Measurements from ENCODE around the gene PDE6B.
"Not testable (repeated sequence)": the region's sequence is repeated elsewhere in the genome, so short reads cannot be mapped to it uniquely, and the experiment has no call there.

Gene PDE6B

DNA sequence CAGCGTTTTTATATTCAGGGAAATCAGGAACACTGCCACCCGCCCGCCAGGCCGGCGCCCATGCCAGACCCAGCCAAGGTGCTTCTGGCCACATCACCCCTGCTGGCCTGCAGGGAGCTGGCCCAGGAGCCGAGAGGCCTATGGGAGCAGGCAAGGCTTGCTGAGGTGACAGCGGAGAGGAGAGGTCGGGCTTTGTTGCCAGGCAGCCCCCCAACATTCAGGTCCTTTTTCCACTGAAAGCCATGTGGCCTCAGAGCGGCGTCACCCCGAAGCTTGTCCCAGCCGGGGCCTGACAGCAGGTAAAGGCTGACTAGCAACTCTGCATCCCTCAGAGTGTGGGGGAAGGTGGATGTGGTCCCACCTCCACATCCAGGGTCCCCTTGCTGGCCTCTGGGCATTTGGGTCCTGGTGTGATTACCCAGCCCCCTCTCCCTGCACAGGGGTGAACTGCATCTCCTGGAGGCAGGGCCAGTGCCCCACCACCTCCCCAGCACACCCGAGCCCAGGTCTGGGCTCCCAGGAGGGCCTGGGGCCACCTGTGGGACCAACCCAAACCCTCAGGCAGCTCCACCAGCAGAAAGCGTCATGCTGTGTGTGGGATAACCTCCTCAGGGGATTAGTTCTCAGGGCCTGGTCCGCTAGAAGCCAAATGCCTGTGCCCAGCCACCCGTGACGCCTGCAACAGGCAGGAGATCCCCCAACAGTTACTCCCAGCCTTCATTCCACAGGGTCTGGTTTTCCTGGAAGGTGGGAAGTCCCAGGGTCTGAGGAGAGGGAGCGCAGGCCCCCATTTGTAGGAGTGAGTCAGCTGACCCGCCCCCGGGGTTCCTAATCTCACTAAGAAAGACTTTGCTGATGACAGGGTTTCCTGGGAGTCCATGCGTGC is at the start of gene PDE6B:
PDE6B (plus strand) TSS at position 869 of the 886 bp plus-strand sequence. CDS start 54 bp downstream, outside the sequence.
- DNase-seq, result no peak

DNA sequence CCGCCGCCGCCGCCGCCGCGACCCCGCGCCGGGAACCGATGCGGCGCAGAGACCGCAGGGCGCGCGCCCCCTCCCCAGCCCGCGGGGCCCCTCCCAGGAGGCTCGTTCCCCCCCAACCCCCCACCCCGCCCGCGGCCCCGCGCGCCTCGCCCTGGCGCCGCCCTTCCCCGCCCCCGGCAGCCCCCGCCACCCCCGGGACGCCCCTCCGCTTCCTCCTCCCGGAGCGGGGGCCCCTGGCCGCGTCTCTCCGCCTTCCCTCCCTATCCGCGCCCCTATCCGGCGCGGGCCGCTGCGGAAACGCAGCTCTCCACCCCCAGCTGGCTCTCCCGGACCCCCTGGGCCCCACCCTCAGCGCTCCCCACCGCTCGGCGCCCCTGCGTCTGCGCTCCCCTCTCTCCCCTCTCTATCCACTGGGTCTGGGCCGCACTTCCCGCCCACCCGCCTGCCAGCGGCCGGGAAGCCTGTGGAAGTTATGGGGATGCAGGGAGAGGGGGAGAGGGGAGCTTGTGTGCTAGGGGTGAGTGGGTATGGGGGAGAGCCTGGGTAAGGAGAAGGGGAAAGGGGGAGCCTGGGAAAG is 49.0 kb upstream of the PDE6B start, which contains the start of gene TMEM271:
TMEM271 (minus strand) TSS at position 51 of the 577 bp plus-strand sequence. CDS start 233 bp downstream, outside the sequence.
- no peak for DNase-seq

DNA sequence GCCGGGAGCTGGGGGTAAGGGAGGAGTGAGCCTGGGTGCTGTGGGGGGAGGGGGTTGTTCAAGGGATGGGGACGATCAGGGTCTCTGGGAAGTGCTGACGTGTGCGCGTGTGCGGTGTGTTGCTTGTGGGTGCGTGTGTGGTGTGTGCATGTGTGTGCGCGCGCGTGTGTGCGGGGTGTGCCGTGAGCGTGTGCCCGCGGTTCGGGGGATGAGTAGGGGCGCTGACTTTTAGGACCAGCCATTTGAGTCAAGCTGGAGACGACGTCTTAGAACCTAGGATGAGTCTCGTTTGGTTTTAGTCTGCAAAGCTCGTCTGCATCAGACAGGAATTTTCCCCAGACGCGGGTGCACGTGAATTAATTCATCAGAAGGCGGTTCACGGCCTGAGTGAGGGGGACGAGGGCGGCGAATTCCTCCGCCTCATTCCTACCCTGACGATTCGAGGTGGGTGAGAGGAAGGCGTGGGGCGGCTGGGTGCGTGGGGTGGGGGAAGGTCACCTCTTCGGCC is 48.3 kb upstream of the PDE6B start:
- DNase-seq, result no peak

DNA sequence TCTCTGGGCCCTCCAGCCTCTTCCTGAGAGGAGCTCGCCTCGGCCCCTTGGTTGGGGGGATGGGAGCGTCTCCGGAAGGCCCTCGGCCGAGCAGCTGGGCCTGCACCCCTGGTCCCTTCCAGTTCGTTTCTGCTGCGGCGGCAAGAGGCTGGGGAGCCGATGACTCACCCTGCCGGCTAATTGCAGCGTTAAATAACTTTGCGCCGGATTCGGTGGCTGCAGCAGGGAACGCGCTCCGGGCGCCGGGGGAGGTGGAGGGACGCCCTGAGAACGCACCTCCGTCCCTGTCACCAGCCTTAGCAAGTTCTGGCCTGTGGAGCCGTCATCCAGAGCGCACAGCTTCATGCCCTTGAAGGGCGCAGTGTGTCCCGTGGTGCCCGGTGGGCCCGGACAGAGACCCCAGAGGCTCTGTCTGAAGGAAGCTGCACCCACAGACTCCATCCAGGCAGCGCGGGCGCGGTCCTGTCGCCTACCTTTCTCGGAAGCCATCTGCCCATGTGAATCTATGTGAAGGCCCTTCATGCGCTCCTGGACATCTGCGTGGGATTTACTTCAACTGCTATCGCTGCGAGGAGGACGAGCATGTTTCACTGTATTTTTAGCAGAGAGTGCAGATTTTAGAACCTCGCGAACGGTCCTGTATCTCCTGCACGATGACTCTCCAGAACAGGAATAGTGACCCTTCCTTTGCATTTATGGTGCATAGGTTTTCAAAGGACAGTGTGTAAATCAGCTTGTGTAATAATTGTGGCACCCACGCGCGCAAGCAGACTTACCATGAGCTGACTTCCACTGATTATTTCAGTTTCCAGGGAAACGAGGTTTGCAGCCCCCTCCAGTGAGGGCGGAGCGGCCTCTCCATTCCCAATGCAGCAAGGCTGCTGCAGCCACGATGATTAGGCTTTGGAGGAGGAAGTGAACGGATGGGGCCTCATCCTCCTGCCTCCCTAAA is 47.6 kb upstream of the PDE6B start:
- DNase-seq, result no peak

DNA sequence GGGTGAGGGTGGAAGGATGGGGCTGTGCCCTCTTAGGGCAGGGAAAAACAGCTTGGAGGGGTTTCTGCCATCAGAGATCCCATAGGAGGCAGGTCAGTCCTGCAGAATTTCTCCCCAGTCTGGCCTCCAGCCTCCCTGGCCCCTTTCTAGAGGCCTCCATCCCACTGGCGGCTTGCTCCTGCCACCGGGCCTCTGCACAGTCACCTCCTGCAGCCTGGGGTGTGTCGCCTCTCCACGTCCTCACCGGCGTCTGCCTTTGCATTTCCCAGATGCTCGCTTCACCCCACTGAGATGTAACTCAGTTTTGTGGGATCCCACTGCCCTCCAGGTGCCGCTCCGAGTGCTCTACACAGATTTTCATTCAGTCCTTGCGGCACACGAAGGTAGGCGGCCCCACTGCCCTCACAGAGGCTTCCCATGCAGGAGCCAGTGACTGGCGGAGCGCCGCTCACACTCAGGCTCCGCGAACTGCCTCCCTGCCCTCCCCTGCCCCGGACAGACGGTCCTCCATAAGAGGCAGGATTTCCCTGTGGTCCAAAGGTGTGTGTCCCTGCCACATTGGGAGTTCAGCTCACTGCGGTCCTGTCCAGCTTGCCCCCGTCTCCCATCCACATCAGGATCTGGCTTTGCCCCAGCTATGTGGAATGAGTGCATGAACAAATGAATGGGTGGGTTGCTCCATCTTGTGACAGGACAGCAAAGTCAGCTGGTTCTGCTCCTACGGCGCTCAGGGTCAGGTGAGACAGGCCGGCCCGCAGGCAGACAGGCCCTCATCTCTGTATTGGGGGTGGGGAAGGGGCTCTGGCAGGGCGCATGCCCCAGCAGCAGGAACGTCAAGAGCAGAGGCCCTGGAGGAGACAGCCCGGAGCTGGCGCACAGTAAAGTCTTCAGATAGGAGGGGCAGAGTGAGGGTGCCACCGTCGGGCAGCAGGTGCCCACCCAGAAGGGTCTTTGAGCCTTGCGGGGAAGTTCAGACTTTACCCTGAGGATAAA is 46.6 kb upstream of the PDE6B start:
- DNase-seq, result no peak

DNA sequence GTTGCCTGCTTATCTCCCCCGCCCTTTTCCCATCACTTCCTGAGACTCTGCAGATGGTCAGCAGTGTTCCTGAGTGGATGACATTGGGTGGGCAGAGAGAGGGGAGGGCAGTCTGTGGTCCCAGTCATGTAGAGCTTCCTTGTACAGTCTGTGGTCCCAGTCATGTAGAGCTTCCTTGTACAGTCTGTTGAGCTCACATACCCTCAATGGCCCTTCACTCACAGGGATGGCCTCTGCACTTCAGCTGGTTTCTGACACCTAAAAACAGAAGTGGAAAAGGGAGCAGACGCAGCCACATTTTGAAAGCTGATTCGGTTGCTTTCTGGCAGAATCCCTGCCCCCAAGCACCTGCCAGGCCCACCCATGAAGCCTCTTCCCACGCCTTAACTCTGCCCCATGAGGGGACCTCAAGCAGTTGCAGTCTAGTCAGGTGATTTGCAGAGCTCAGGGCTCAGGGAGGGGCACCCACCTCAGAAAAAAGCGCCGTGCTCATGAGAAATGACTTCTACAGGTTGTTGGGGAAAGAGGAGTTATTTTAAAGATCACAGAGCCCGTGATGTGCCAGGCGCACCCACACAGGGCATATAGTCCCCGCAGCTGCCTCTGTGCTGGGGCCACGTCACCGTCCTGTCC is 45.7 kb upstream of the PDE6B start:
- no peak for DNase-seq

DNA sequence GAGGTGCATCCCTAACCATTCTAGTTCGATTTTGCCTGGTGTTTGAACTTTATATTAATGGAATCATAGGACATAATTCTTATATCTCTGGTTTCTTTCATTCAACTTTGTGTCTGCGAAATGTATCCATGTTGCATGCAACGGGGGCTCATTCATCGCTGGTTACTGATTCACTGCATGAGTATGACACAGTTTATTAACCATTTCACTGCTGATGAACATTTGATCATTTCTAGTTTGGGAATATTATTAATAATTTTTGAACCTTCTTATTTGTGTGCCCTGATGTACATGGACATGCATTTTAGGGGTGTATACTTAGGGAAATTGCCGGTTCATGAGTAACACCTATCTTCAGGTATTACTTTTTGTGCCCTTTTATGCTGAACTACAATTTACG is 44.2 kb upstream of the PDE6B start:
- no peak for DNase-seq

DNA sequence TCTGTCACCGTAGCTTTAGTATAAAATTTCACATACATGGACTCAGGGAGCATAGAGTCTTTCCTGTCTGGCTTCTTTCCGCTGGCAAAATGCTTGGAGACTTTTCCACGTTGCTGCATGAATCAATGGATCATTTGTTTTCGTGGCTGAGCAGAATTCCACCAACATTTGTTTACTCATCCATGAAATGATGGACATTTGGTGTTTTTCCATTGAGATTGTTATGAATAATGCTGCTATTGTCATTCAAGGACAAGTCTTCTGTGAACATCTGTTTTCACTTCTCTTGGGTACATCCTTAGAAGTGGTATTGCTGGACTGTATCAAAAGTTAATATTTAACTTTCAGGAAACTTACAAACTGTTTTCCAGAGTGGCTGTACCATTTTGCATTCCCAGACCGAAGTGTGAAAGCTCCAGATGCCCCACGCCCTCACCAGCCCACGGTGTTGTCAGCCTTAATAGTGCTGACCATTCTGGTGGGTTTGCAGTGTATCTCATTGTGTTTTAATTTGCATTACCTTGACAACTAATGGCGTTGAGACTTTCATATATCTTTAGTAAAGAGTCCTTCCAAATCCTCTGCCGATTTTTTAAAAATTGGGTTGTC is 43.5 kb upstream of the PDE6B start:
- no peak for DNase-seq

DNA sequence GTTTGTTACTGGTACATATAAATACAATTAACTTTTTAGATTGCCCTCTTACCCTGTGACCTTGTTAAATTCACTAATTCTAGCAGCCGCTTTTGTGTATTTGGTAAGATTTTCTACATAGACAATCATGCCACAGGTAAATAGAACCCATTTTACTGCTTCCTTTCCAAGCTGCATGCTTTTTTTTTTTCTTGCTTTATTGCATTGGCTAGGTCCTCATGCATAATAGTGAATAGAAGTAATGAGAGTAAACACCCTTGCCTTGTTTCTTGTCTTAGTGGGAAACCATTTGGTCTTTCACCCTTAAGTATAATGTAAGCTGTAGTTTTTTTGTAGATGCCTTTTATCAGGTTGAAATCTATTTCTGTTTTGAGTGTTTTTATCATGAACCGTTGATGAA is 41.6 kb upstream of the PDE6B start:
- no peak for DNase-seq

DNA sequence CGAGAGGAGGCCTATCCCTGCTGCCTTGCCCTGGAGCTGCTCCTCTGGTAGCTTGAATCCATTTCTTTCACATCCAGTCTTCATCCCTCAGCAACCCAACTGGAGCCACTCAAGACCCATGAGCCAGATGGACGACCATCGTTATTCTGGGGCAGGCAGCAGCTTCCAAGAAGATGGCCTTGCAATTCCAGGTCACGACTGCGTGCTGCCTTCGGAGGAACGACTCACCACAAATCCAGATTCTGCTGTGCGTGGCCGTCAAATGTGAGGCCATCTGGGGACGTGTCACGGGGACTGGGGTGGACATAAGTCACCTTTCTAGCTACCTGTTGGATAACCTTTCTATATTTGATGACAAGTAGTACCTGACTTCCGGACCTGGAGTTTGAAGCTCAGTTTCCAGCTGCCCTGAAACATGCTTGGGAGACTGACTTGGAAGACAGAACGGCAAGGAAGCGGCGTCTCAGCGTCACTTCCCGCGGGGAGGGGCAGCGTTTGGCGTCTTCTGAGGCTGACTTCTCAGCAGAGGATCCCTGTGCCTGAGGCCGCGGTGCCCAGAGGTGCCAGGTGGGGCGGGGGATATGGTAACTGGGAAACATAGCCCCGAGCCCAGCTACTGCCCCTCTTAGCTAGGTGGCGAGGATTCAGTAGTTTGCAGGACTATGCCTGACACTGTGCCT is 37.6 kb upstream of the PDE6B start:
- DNase-seq, result no peak

DNA sequence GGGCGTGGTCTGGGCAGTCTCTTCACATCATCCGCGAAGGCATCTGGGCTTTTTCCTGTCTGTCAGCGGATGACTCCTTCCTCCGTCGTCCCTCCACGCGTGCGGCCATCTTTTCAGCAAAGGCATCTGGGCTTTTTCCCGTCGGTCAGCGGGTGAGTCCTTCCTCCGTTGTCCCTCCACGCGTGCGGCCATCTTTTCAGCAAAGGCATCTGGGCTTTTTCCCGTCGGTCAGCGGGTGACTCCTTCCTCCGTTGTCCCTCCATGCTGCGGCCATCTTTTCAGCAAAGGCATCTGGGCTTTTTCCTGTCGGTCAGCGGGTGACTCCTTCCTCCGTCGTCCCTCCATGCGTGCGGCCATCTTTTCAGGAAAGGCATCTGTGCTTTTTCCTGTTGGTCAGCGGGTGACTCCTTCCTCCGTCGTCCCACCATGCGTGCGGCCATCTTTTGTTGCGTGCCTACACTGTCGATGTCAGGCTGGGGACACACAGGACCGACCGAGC is 37.0 kb upstream of the PDE6B start:
- DNase-seq, result no peak

DNA sequence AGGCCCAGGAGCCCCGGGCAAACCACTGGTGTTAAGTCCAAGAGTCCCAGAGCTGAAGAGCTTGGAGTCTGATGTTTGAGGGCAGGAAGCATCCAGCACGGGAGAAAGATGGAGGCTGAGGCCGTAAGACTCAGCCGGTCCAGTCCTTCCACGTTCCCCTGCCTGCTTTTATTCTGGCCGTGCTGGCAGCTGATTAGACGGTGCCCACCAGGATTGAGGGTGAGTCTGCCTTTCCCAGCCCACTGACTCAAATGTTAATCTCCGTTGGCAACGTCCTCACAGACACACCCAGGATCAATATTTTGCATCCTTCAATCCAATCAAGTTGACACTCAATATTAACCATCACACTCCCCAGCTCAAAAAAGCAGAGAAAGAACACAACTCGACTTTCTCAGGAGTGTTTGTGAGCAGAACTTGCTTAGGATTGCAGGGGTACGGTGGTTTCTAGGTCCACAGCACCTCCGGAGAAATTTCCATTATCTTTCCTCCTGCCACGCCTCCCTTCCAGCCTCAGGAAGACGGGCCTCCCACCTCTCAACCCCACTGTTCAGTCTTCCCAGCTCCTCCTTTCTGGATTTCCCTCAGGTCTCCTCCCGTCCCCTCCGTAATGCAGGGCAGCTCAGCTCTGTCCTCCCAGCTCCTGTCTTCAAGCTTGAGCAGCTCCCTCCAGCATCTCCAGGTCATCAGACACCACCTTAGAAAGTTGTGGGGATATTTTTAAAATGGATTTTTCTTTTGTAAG is 36.0 kb upstream of the PDE6B start:
- DNase-seq, result no peak

DNA sequence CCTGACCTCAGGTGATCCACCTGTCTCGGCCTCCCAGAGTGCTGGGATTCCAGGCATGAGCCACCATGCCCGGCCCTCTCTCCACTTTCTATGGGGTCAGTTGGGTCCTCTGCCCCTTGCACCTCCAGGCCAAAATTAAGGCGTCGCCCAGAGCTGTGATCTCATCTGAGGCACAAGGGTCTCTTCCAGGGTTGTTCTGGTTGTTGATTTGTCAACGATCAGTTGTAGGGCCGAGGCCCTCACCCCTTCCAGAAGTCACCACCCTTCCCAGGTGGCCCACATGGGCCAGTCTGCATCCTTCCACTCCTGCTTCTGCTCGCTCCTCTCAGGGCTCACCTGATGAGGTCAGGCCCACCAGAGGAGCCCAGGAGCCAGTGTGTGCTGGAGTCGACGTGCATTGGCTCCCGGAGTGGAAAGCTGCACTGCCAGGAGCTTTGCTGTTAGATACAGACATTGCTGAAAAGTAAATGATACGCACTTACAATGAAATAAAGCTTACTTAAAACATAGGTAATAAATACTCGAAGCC is 35.0 kb upstream of the PDE6B start:
- DNase-seq, result no peak

DNA sequence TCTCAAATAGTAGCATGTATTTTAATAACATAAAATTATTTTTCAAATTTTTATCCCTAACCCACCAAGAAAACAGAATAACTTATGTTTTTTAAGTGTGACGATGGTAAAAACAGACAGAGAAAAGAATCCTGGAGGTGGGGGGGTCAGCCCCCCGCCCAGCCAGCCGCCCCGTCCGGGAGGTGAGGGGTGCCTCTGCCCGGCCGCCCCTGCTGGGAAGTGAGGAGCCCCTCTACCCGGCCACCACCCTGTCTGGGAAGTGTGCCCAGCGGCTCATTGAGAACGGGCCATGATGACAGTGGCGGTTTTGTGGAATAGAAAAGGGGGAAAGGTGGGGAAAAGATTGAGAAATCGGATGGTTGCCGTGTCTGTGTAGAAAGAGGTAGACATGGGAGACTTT is 33.2 kb upstream of the PDE6B start:
- DNase-seq, result not testable (repeated sequence)

DNA sequence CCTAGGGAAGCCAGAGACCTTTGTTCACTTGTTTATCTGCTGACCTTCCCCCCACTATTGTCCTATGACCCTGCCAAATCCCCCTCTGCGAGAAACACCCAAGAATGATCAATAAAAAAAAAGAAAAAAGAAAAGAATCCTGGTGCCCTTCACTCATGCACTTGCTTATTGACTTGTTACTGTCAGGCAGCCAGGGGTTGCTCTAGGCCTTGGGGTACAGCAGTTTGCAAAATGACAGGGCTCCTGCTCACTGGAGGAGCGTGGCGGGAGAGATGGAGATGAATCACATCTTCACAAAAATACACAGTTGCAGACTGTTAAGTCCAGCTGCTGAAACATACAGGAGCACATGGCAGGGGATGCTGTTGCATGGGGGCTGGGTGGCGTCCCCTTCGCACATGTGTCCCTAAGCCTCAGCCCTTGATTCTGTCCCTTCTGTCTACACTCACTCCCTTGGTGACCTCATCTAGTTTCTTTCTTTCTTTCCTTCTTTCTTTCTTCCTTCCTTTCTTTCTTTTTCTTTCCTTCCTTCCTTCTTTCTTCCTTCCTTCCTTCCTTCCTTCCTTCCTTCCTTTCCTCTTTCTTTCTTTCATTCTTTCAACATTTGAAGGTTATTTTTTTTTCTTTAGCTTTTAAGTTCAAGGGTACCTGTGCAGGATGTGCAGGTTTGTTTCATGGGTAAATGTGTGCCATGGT is 32.4 kb upstream of the PDE6B start:
- no peak for DNase-seq

DNA sequence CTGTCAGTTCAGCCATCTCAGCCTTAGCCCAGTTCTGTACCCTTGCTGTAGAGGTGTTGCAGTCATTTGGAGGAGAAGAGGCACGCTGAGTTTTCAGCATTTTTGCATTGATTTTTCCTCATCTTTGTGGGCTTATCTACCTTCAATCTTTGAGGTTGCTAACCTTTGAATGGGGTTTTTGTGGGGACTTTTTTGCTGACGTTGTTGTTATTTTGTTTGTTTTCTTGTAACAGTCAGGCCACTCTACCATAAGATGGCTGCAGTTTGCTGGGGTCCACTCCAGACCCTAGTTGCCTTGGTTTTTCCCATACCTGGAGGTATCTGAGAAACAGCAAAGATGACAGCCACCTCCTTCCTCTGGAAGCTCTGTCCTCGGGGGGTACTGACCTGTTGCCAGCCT is 26.4 kb upstream of the PDE6B start:
- DNase-seq, result no peak

DNA sequence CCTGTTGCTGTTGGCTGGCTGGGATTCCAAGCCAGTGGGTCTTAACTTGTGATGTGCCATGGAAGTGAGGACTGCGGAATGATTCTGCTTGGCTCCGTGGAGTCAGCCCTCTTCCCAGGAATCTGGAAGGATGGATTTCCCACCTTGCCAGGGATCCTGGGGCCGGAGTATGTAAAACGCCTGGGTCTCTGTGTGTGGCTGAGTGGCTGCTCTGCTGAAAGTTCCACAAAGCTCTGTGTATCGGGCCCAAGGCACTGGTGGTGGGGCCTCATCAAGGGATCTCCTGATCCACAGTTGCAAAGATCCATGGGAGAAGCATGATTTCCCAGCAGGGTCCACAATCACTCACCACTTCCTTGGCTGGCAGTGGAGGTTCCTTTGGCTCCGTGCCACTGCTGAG is 25.2 kb upstream of the PDE6B start:
- no peak for DNase-seq

DNA sequence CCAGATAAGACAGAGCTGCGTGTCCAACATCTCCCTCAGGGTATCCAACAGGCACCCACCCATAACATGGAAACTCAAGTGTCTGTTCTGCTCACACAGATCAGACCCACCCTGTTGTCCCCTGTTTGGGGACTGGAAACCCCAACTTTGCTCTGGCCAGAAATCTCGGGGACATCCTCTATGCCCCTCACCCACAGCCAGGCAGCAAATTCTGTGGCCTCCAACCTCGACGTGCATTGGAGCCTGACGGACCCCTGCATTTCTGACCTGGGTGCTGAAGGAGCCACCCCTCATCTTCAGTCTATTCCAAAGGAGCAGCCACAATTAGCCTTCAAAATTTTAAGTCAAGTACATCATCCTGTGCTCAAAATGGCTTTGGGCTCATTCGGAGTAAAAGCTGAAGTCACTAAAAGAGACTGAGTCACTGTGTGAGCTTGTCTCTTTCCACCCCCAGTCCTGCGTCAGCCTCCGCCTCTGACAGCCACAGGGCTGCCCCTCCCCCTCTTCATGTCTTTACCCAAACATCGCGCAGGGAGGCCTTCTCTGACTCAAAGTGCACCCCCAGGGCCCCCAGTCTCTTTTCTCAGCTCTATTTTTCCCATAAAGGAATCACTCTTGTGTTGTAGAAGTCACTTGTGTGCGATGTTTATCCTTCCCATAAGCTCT is 24.4 kb upstream of the PDE6B start:
- no peak for DNase-seq

All from midbrain (tissue), 1 donor.